HCT116 (cell line): ENCODE data around the gene GNG7. TPM values are rescaled to one million over a fixed set of nuclear protein-coding genes. Genes with fewer than 3 reads are reported as not detected.

Experiments used
- ATAC-seq: fragments of 200-7000 bp; cut with Tn5 transposase; 2 replicates; pipeline ENCODE4 v1.9.1; 2020; ENCODE audit warnings: mild to moderate bottlenecking, moderate library complexity
- BruUV-seq: library from RNA; stranded (reverse); fragments of 400-500 nt; replicated peaks from 2 replicates; lab custom pipeline; 2021; lab: Mats Ljungman, UMichigan
- CTCF ChIA-PET: fragments of 300-600 bp; sonication (Branson Sonifier 250); formaldehyde crosslinking; loops from one replicate; lab custom pipeline; 2021; ENCODE audit warnings: antibody characterized with exemption; lab: Charles Lee
- POLR2A ChIA-PET: fragments of 300-600, 350-600 bp; sonication (Branson Sonifier 250); formaldehyde crosslinking; loops from one replicate; lab custom pipeline; 2021; ENCODE audit warnings: antibody characterized with exemption; lab: Charles Lee
- RAD21 ChIA-PET, 2 experiments: fragments of 300-600 bp; sonication (Branson Sonifier 250); formaldehyde crosslinking; loops; one replicate each; lab custom pipeline; 2023; ENCODE audit warnings: low total read pairs in 2 of 2; ENCODE audit not compliant: uncharacterized antibody in 2 of 2, unreplicated experiment in 2 of 2, low non-redundant PET in 1 of 2; lab: Charles Lee
- DNase-seq: peaks from one replicate; pipeline ENCODE4 v3.0.0-alpha.2; 2010; ENCODE audit warnings: low read depth, low spot score
- H2AFZ ChIP-seq: fragments of 200-600 bp; shearing (Covaris generic), sonication (generic); 2 replicates; pipeline ENCODE4 v1.6.1; 2017; ENCODE audit warnings: low read depth, mixed run types, mixed read lengths, antibody characterized with exemption, low read length; ENCODE audit not compliant: poor library complexity, severe bottlenecking
- H3K27ac ChIP-seq: 2 replicates; pipeline ENCODE4 v1.5.1; 2012; ENCODE audit warnings: low read depth, low read length
- H3K27me3 ChIP-seq: fragments of 200-600 bp; sonication (generic); 2 replicates; pipeline ENCODE4 v1.6.1; 2016; ENCODE audit warnings: mixed run types, low read length, mixed read lengths; ENCODE audit not compliant: insufficient read depth
- H3K36me3 ChIP-seq, 2 experiments: fragments of 200-500 bp in 1 of 2; fragments of 200-600 bp in 1 of 2; sonication (Bioruptor generic) in 1 of 2; sonication (generic) in 1 of 2; 2 replicates each; pipeline versions ENCODE4 v1.5.1 to v1.6.1; 2014 to 2016; ENCODE audit warnings: low read length in 2 of 2, inconsistent platforms in 1 of 2, mixed read lengths in 1 of 2, mixed run types in 1 of 2; ENCODE audit not compliant: insufficient read depth in 2 of 2, control insufficient read depth in 1 of 2
- H3K4me1 ChIP-seq, 2 experiments: fragments of 200-600 bp in 1 of 2; sonication (generic) in 1 of 2; 2 replicates each; pipeline versions ENCODE4 v1.5.1 to v1.6.1; 2012 to 2017; ENCODE audit warnings: low read length in 2 of 2, inconsistent platforms in 1 of 2, mild to moderate bottlenecking in 1 of 2, mixed read lengths in 1 of 2, mixed run types in 1 of 2, moderate library complexity in 1 of 2; ENCODE audit not compliant: insufficient read depth in 2 of 2, control insufficient read depth in 1 of 2
- H3K4me2 ChIP-seq: fragments of 200-600 bp; sonication (generic); 2 replicates; pipeline ENCODE4 v1.6.1; 2017; ENCODE audit warnings: mixed run types, low read length, mixed read lengths
- H3K4me3 ChIP-seq, 2 experiments: fragments of 200-600 bp in 1 of 2; sonication (generic) in 1 of 2; replicated peaks in 1 of 2; 2 replicates each; pipeline ENCODE4 v1.5.1; 2011 to 2016; ENCODE audit warnings: low read length in 2 of 2, control low read depth in 1 of 2, low read depth in 1 of 2, mild to moderate bottlenecking in 1 of 2, mixed read lengths in 1 of 2, mixed run types in 1 of 2
- H3K79me2 ChIP-seq: fragments of 200-600 bp; sonication (generic); 2 replicates; pipeline ENCODE4 v1.6.1; 2017; ENCODE audit warnings: mild to moderate bottlenecking, mixed run types, low read length, moderate library complexity, mixed read lengths; ENCODE audit not compliant: insufficient read depth
- H3K9ac ChIP-seq: fragments of 200-600 bp; sonication (generic); 2 replicates; pipeline ENCODE4 v1.6.1; 2016; ENCODE audit warnings: low read length, mixed read lengths
- H3K9me2 ChIP-seq: fragments of 200-600 bp; sonication (generic), shearing (Covaris generic); 2 replicates; pipeline ENCODE4 v1.6.1; 2017; ENCODE audit warnings: mixed run types, mild to moderate bottlenecking, moderate library complexity; ENCODE audit not compliant: insufficient read depth
- H3K9me3 ChIP-seq, 2 experiments: fragments of 200-500 bp in 1 of 2; fragments of 200-600 bp in 1 of 2; sonication (Bioruptor generic) in 1 of 2; sonication (generic) in 1 of 2; 2 replicates each; pipeline ENCODE4 v1.6.1; 2014 to 2017; ENCODE audit warnings: low read length in 2 of 2, mixed read lengths in 2 of 2, inconsistent platforms in 1 of 2, low read depth in 1 of 2, mild to moderate bottlenecking in 1 of 2, mixed run types in 1 of 2, moderate library complexity in 1 of 2; ENCODE audit not compliant: control insufficient read depth in 1 of 2, insufficient read depth in 1 of 2
- H4K20me1 ChIP-seq: fragments of 200-600 bp; sonication (generic), shearing (Covaris generic); 2 replicates; pipeline ENCODE4 v1.6.1; 2017; ENCODE audit warnings: mixed run types, mild to moderate bottlenecking, moderate library complexity; ENCODE audit not compliant: insufficient read depth
- CBX3 ChIP-seq: IDR thresholded peaks from 2 replicates; pipeline ENCODE4 v1.6.1; 2012; ENCODE audit warnings: low read depth
- CTCF ChIP-seq, 3 experiments: fragments of 200-600 bp in 1 of 3; sonication (generic) in 1 of 3; IDR thresholded peaks in 2 of 3; conservative IDR thresholded peaks in 1 of 3; 2 replicates each; pipeline ENCODE4 v1.5.1; 2012 to 2017; ENCODE audit warnings: low read depth in 2 of 3, low read length in 2 of 3, antibody characterized with exemption in 1 of 3, borderline replicate concordance in 1 of 3, control low read depth in 1 of 3, mild to moderate bottlenecking in 1 of 3, mixed read lengths in 1 of 3, mixed run types in 1 of 3, moderate library complexity in 1 of 3; ENCODE audit not compliant: insufficient read depth in 1 of 3
- EZH2 ChIP-seq: fragments of 200-600 bp; sonication (generic); IDR thresholded peaks from 2 replicates; pipeline ENCODE4 v1.6.1; 2017; ENCODE audit warnings: antibody characterized with exemption, mixed run types
- EZH2phosphoT487 ChIP-seq: fragments of 200-600 bp; IDR thresholded peaks from 2 replicates; pipeline ENCODE4 v1.6.1; 2018; ENCODE audit warnings: antibody characterized with exemption, borderline replicate concordance
- POLR2A ChIP-seq: IDR thresholded peaks from 2 replicates; pipeline ENCODE4 v1.7.0; 2011; ENCODE audit warnings: borderline replicate concordance; ENCODE audit not compliant: insufficient read depth, insufficient read length; ENCODE audit errors: extremely low read depth
- RAD21 ChIP-seq: IDR thresholded peaks from 2 replicates; pipeline ENCODE4 v1.6.1; 2012; ENCODE audit warnings: low read depth, mild to moderate bottlenecking
- REST ChIP-seq: IDR thresholded peaks from 2 replicates; pipeline ENCODE4 v1.6.1; 2012; ENCODE audit warnings: low read depth
- SIN3A ChIP-seq: IDR thresholded peaks from 2 replicates; pipeline ENCODE4 v1.6.1; 2012; ENCODE audit warnings: low read depth
- ZNF274 ChIP-seq: fragments of 200-500 bp; sonication (Bioruptor generic); IDR thresholded peaks from 2 replicates; pipeline ENCODE4 v1.6.1; 2014; ENCODE audit warnings: mild to moderate bottlenecking, low read depth, low read length, inconsistent platforms
- intact Hi-C: fragments of 100-400 bp; cut with micrococcal nuclease; formaldehyde crosslinking; loops from 2 replicates; pipeline ENCODE4 v1.10.0; 2022
- total RNA-seq: library from RNA; stranded (reverse); gene quantifications from one replicate; pipeline ENCODE4 v1.2.1, GENCODE V29; 2021; ENCODE audit not compliant: unreplicated experiment

The GNG7 gene
- total RNA-seq, 1 experiment from 2014 or later, result 11.3 TPM

GRCh38 chr19:2648528-2648937 is 54.0 kb downstream of the GNG7 start:
- BruUV-seq, result no TSS peak
- no peak overlapping the region for H3K4me3 ChIP-seq
- intact Hi-C loops, result loop anchor here (1.0 to 2.0 kb wide), 3 partner anchors 101 to 303 kb away; no protein-coding TSS in a partner anchor
- H3K27me3 ChIP-seq, result no peaks in the 10 kb centered on the region
- DNase-seq, result peak; percentile 51
- ATAC-seq, result peak; percentile 98
- H4K20me1 ChIP-seq, result no peaks in the 10 kb centered on the region
- peaks cover 0 to under 1% of the 10 kb centered on the region in 2 experiments; a peak in 1 of 4 replicates for H3K4me1 ChIP-seq
- H3K9ac ChIP-seq, result no peak overlapping the region
- ChIA-PET CTCF (interaction anchor here (0.6 to 2.3 kb wide), 32 partner anchors 9 to 774 kb away, joined by 3 to 52 read pairs (median 5); partner anchors contain the start of genes SGTA, SLC39A3, THOP1 and ZNF57), RAD21 (interaction anchor here (0.5 to 1.4 kb wide), 9 partner anchors 9 to 719 kb away, joined by 3 to 16 read pairs (median 3); partner anchors contain the start of gene GNG7 (in 1 of the 2)), POLR2A (interaction anchor here (0.8 to 1.1 kb wide), 4 partner anchors 21 to 302 kb away, joined by 3 to 6 read pairs (median 4); partner anchors contain the start of gene GADD45B)
- no peak overlapping the region for H3K4me2 ChIP-seq
- no peak overlapping the region for H3K27ac ChIP-seq
- H2AFZ ChIP-seq, result no peak overlapping the region
- H3K9me3 ChIP-seq, result no peaks in the 10 kb centered on the region
- H3K36me3 ChIP-seq, result no peaks in the 10 kb centered on the region
- H3K9me2 ChIP-seq, result no peaks in the 10 kb centered on the region
- H3K79me2 ChIP-seq, result no peaks in the 10 kb centered on the region
- TF ChIP-seq ZNF274, result no peak
- peak; percentile 76 to 96 (median 95) for TF ChIP-seq CTCF (IDR thresholded peaks at IDR 0.05 in 2 of 3, conservative IDR thresholded peaks at IDR 0.05 in 1 of 3; ENCODE audit: borderline replicate concordance in 1 of 3, insufficient read depth in 1 of 3, low read depth in 2 of 3, low read length in 2 of 3)
- TF ChIP-seq POLR2A, result no peak
- peak; percentile 99 for TF ChIP-seq RAD21
- TF ChIP-seq SIN3A, result no peak
- no peak for TF ChIP-seq EZH2
- TF ChIP-seq EZH2phosphoT487, result no peak
- TF ChIP-seq CBX3, result no peak
- TF ChIP-seq REST, result no peak
